SW 1271 (cell line): ENCODE data around the gene PLCG2.
"Not testable (repeated sequence)": the region's sequence is repeated elsewhere in the genome, so short reads cannot be mapped to it uniquely, and the experiment has no call there.

Source experiments
- DNase-seq, 2 experiments: peaks; one replicate each; lab custom pipeline; 2025; lab: John Stamatoyannopoulos, UW

The PLCG2 gene

GRCh38 chr16:82004601-82005000 lies 225.5 kb downstream of the PLCG2 start:
- DNase-seq = no peak

GRCh38 chr16:82005027-82005830 lies 226.1 kb downstream of the PLCG2 start:
- no peak for DNase-seq

GRCh38 chr16:82006036-82006435 lies 226.9 kb downstream of the PLCG2 start:
- no peak for DNase-seq

- DNase-seq = no peak
These were observed 228.1 kb downstream of the PLCG2 start for GRCh38 chr16:82007189-82007588.

GRCh38 chr16:82008957-82009592 lies 230.0 kb downstream of the PLCG2 start:
- DNase-seq = no peak

- DNase-seq = not testable (repeated sequence)
These were observed 230.7 kb downstream of the PLCG2 start for GRCh38 chr16:82009789-82010188.

GRCh38 chr16:82010649-82011048 lies 231.6 kb downstream of the PLCG2 start:
- DNase-seq = no peak

- DNase-seq = no peak
These were observed 232.1 kb downstream of the PLCG2 start, which contains the start of gene SDR42E1 for GRCh38 chr16:82011199-82011641. Gene SDR42E1, minus strand, starts transcription at chr16:82011470. Its CDS starts 10,612 bp downstream, at chr16:82000858.
